GM13977 (cell line): ENCODE data around the gene SEMA4B.

Experiments used
- DNase-seq: peaks from one replicate; pipeline ENCODE4 v3.0.0; 2012; ENCODE audit warnings: low spot score
- in situ Hi-C: fragments of 300-500 bp; cut with MboI; formaldehyde crosslinking; loops from one replicate; pipeline ENCODE4 v1.12.0; 2022; ENCODE audit warnings: low sequenced_read_pairs, low pct_unique_long_range_greater_than_20kb, mixed read lengths, inconsistent platforms; ENCODE audit not compliant: unreplicated experiment
- TF ChIP-seq, protein P1 (sequence below): IDR thresholded peaks from 2 replicates; pipeline ENCODE4 v1.5.1; 2012; ENCODE audit warnings: mild to moderate bottlenecking, control low read depth; ENCODE audit not compliant: insufficient read depth; ENCODE audit errors: extremely low read depth, missing control alignments

SEMA4B gene

GRCh38 chr15:90261811-90262210, 60.7 kb downstream of the SEMA4B start:
- TF ChIP-seq, protein P1, sequence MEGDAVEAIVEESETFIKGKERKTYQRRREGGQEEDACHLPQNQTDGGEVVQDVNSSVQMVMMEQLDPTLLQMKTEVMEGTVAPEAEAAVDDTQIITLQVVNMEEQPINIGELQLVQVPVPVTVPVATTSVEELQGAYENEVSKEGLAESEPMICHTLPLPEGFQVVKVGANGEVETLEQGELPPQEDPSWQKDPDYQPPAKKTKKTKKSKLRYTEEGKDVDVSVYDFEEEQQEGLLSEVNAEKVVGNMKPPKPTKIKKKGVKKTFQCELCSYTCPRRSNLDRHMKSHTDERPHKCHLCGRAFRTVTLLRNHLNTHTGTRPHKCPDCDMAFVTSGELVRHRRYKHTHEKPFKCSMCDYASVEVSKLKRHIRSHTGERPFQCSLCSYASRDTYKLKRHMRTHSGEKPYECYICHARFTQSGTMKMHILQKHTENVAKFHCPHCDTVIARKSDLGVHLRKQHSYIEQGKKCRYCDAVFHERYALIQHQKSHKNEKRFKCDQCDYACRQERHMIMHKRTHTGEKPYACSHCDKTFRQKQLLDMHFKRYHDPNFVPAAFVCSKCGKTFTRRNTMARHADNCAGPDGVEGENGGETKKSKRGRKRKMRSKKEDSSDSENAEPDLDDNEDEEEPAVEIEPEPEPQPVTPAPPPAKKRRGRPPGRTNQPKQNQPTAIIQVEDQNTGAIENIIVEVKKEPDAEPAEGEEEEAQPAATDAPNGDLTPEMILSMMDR: no peak
- in situ Hi-C loops: no loop called here
- DNase-seq: no peak

DNA sequence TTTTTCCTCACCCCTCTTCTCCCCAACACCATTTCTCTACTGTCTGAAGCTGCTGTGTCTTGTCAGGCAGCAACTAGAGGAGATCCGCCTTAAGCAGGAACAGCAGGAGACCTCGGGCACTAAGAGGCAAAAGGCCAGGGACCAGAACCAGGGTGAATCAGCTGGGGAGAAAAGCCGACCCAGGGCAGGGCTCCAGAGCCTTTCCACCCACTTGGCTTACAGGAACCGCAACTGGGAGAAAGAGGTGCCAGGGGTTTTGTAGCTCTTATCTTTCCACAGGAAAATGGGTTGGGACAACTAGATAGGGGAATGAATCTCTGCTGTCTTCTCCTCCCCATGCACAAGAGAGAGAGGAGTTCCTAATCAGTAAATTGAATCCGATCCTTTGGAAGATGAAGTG, 61.3 kb downstream of the SEMA4B start:
- in situ Hi-C loops: no loop called here
- no peak for DNase-seq
- TF ChIP-seq, protein P1: no peak

GRCh38 chr15:90264671-90265070, 63.5 kb downstream of the SEMA4B start:
- DNase-seq: no peak
- in situ Hi-C loops: no loop called here
- TF ChIP-seq, protein P1: no peak

DNA sequence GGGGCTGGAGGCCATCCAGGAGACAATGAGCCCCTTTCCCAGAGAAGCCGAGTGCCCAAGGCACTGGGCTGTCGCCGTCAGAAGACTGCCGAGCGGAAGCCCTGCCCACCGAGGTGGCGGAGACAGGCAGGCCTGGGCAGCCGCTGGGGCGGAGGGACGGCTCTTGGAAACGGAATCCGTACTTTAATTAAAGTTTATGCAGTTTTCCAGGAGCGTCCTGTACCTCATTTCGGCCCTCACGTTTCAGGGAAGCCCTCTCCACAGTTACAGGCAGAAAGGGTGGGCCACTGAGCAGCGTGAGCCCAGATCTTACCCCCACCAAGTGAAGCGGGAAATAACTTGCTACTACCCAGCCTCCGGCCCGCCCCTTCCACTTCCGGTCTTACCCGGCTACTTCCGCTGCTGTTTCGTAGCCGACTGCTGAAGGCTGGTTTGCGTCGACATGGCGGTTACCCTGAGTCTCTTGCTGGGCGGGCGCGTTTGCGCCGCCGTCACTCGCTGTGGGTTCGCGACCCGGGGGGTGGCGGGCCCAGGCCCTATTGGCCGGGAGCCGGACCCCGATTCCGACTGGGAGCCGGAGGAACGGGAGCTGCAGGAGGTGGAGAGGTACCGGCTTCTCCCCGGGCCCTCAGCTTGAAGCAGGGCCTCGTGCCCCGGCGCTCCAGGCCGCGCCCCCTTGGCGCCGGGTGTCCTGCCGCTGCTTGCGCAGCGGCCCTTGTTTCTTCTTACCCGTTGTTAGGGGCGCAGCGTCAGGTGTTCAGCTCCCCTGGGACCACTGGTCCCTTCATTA, 64.3 kb downstream of the SEMA4B start, which contains the start of gene NGRN:
Gene NGRN, plus strand, starts transcription at position 402 of the 790 bp plus-strand sequence. Its CDS starts 41 bp downstream, at position 443.
- peak; percentile 90 for DNase-seq
- TF ChIP-seq, protein P1: no peak
- in situ Hi-C loops: no loop called here

DNA sequence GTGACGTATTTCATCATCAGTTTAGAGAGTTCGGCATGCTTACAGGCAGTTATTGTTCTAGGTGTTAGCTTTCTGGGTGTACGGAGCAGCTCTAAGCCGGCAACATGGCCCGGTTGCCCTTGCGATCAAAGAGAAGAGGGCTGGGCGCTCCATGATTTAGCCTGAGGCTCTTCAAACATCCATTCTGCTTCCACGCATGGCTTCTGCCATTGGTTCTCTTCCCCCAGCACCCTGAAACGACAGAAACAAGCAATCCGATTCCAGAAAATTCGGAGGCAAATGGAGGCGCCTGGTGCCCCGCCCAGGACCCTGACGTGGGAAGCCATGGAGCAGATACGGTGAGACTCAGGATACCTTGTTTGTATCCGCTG, 64.9 kb downstream of the SEMA4B start:
- TF ChIP-seq, protein P1: no peak
- in situ Hi-C loops: no loop called here
- DNase-seq: peak; percentile 29

DNA sequence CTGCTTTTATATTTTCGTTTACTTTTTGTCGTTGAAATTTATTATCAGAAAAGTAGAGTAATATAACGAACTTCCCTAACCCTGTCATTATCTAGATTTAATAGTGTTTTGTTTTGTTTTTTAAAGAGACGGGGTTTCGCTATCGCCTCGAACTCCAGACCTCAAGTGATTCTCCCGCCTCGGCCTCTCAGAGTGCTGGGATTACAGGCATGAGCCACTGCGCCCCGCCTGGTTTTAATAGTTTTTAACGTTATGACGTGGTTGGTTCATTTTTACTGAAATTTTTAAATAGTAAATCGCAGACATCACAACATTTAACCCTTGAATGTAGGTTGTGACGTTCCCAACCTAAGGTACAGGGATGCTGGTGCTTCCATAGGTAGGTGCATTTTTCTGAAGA, 65.4 kb downstream of the SEMA4B start:
- in situ Hi-C loops: no loop called here
- TF ChIP-seq, protein P1: no peak
- DNase-seq: no peak
